ENCODE results near the gene KRT15. TPM values are rescaled to one million over a fixed set of nuclear protein-coding genes. Genes with fewer than 3 reads are reported as not detected.
A peak's percentile ranks its signal among the peaks of the same experiment; 100 is the strongest.

Gene KRT15
- total RNA-seq, 1 experiment from 2014 or later: 31.9 TPM

DNA sequence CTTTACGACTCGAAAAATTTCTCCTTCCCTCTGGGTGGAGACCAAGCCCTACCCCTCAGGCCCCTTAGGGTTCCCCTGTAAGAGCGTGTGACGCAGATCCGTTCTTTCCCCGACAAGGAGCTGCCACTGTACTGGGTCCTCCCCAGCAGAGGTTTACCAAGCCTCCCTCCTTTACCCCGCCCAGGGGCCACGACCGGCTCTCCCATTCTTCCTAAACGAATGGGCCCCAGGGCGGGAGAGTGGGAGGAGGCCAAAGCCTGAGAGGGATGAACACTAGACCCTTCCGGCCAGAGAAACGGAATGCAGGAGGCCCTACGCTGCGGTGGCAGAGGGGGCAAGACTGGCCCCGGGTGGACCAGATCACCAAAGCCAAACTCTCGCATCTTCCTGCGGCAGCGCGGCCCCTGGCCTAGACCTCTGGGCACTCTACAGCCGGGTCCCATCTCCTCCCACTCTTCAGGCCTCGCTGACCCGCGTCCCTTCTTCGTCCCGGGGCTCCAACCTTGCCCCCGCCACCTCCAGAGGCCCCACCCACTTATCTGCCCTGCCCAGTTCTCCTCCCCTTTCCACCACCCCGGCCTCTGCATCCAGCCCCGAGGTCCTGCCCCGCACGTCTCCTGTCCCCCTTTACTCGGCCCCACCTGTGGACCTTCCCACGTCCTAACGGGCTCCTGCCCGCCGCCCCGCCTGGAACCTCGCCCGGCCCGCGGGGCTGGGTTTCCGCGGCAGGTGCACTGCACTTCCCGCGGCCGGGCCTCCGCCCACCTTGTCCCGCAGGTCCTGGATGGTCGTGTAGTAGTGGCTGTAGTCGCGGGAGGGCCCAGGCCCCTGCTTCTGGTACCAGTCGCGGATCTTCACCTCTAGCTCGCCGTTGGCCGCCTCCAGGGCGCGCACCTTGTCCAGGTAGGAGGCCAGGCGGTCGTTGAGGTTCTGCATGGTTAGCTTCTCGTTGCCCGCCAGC lies 8.7 kb upstream of the KRT15 start:
- no peak for DNase-seq (ENCODE audit: low spot score)

DNA sequence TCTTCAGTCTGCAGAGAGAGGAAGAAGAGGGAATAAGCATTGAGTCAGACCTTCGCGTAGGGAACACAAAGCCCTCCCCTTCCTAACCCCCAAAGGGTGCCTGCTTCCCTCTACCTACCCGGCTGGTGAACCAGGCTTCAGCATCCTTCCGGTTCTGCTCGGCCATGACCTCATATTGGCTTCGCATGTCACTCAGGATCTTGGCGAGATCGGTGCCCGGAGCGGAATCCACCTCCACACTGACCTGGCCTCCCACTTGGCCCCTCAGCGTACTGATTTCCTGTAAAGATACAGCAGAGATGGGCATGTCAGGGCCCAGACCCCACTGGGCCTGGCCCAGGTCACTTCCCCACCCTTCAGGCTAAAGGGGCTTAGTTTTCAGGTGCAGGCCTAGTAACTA lies 5.6 kb upstream of the KRT15 start:
- no peak for DNase-seq (ENCODE audit: low spot score)

DNA sequence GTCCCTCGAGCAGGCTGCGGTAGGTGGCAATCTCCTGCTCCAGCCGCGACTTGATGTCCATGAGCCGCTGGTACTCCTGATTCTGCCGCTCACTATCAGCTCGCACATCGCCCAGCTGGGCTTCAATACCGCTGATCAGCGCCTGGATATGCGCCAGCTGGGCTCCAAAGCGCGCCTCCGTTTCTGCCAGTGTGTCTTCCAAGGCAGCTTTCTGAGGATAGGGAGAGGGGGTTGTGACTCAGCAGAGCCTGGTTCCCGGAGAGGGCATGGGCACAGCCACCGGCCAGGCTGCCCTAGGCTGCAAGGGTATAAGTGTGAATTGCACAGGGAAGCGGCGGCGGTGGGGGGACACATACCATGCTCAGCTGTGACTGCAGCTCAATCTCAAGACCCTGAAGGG lies 5.1 kb upstream of the KRT15 start:
- DNase-seq (ENCODE audit: low spot score): peak; percentile 81

DNA sequence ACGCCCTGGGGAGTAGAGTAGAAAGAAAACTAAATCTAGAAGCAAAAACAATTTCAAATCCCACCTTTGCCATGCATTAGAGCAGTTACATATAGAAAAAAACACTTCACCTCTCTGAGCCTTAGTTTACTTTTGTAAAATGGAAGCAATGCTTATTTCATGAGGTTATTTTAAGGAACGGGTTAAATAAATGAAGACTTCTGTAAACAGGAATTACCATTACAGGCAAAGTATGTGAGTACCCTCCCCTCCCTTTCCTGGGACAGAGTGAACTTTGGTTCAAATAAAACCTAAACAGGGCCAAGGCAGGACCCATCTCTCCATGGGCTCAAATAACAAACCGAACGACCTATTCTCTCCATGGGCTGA lies 4.5 kb upstream of the KRT15 start:
- no peak for DNase-seq (ENCODE audit: low spot score)

DNA sequence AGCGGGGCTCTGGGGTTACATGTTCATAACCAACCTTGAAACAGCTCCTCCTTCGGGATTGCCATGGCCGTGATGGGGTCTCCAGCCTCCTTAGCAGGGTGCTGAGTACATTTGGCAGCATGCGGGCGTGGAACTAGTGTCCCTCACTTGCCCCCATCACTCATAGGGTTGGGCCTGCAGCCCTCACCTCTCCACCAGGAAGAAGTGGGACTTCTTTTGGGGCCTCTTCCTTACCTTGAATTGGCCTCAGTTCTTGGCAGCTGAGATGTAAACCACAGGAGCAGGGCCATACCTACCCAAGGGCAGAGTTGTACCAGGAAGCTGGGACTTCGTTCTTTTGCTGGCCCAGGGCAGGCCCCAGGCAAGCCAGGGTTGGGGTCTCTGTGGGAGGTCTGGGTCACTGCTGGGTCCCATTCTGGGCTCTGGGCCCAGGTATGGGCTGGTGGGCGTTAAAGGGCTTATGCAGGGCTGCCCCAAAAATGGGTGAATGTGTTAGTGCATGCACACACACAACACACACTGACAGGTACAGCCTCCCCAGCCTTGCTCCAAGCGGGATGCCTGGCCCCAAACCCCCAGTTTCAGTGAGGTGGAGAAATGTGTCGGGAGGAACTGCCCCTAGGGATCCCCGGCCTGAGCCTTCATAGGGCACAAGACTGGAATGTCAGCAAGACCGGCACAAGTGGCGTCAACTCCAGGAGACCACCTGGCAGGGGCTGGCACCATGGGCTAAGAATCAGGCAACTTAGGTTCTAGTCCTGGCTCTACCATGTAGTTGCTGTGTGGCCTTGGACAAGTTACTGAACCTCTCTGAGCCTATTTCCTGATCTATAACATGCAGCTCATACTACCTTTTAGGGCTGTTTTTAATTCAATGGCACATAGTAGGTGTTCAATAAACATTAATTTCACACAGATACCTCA lies 3.9 kb upstream of the KRT15 start:
- DNase-seq (ENCODE audit: low spot score): no peak

DNA sequence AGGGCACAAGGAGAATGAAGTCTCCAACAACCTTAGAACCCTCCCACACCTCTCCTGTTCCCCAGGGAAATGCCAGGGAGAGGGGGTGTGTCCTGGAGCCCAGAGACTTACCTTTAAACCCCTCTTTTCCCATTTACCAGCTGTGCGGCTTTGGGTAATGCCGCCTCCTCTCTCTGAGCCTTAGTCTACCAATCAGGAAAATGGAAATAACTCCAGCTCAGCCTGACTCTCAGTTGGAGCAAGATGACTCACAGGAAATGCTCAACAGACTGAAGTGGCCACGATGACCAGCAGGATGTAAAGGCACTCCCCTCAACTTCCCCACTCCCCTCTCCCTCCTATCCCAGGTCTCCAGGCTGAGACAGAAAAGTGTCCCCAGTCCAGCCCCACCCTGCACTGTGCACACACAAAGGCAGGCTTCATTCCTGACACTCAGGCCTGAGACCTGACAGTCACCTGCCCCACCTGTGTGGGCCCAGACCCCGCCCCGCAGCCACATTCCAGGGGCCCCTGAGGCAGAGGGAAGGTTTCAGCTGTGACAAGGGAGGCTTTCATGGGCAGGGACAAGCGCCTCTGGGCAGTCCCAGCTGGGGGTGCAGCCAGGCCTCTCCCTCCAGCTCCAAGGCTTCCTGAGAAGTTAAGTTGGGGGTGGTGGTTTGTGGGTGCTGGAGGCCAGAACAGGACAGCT lies 3.0 kb upstream of the KRT15 start:
- peak; percentile 99 for DNase-seq (ENCODE audit: low spot score)

DNA sequence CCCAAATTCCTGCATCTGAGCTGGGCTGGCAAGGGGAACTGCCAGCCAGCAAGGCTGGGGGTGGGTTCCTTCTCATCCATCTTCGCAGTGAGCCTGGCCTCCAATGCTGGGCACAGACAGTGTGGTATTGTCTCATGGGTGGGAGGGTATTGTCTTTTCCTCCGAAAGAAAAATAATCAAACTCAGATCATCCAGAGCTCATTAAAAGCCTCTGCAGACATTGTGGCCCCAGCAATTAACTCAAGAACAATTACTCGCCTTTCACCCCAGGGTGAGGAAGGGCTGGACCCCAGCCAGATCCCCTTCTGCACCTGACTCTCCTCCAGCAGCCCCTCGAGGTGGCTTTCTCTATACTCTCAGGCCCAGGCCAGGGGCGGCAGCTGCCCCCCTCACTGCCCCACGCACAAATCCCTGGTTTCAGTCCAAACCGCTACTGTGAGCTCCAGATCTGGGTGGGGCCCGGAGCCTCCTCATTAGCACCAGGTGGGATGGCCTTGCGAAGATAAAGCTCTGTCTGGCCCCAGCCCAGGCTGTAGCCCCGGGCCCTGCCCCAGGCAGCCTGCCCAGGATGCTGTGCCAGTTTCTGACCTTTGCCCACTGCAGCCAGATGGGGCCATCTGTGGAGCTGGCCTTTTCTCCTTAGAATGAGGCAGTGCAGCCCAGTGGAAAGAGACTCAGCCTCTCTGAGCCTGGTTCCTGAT lies 2.3 kb upstream of the KRT15 start:
- peak; percentile 94 for DNase-seq (ENCODE audit: low spot score)

DNA sequence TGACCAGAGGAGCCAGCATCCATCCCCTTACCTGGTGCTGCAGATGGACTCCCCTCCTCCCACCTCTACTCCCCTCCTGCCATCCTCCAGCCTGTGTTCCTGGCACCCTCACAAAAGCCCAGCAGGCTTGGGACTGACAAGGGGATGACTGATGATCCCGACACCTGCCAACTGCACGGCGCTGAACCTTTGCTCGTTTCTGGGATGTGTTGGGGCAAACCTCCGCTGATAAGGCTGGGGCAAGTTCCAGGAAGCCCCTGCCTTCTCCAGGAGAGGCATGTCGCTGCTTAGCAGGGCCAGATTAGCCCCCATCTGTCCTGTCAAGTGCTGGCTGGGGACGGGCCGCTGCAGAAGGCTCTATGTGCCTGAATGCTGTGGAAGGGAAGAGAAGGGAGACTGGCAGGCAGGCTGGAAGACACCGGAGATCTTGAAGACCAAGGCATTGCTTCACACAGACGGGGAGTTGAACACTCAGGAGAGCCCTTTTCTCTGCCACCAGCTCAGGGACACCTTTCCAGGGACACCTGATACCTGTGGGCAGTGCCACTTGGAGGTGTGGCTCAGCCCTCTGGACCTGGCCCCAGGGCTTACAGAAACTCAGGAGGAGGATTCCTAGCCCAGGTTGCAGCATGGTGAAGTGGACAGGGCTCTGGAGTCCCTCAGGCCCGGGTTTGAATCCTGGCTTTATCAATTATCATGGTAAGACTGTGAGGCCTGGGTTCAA lies 973 bp upstream of the KRT15 start:
- peak; percentile 49 for DNase-seq (ENCODE audit: low spot score)

DNA sequence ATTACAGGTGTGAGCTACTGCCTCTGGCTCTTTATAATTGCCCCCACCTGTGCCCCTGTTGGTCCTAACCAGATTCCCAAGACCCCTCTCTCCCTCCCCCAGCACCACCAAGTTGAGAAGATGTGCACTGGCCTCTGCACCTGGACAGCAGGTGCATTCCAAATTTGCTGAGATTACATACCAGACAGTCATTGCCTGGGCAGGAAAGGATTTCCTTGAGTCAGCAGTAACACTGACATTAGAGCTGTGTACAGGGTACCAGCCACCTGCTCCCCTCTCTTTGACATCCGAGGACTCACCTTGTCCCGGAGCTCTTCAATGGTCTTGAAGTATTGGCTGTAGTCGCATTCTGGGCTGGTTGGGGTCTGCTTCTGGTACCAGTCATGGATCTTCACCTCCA lies 659 bp downstream of the KRT15 start:
- DNase-seq (ENCODE audit: low spot score): no peak

DNA sequence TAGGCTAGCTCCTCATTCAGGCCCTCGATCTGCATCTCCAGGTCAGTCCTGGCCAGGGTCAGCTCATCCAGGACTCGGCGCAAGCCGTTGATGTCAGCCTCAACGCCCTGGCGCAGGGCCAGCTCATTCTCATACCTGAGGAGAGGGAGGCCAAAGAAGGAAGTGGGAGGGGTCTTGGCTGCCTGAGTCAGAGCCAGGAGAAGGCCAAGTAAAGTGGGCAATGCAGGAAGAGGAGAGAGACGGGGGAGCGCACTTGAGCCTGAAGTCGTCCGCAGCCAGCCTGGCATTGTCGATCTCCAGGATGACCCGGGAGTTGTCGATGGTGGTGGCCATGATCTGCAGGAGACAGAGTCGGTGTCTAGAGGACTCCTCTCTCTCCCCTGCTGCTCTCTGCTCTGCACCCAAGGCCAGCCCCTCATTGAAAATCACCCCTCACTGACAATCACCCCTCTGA lies 1.8 kb downstream of the KRT15 start:
- no peak for DNase-seq (ENCODE audit: low spot score)

DNA sequence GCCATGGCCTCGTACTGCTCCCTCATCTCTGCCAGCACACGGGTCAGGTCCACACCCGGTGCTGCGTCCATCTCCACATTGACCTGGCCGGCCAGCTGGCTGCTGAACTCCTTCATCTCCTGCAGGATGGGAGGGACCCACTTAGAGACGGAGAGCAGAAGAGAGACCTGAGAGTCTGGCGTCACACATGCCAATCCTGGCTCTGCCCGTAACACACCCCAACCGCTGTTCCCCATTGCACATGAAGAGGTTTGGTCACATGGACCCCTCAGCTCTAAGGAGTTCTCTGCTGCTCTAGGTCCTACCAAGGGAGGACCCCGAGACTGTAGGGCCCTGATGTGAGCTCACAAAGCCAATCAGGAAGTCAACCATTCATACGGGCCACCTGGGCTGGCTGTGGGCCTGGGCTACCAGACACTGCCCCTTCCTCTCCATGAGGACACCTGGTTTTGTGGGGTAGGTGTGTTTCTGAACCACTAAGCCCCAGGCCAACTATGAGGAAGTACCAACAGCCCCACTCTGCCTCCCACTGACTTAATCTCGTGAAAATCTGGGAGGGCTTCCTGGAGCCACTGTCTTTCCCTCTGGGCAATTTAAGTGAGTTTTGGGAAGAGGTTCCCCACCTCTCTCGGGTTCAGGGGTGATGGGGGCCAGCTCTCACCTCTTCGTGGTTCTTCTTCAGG lies 2.4 kb downstream of the KRT15 start:
- DNase-seq (ENCODE audit: low spot score): no peak

DNA sequence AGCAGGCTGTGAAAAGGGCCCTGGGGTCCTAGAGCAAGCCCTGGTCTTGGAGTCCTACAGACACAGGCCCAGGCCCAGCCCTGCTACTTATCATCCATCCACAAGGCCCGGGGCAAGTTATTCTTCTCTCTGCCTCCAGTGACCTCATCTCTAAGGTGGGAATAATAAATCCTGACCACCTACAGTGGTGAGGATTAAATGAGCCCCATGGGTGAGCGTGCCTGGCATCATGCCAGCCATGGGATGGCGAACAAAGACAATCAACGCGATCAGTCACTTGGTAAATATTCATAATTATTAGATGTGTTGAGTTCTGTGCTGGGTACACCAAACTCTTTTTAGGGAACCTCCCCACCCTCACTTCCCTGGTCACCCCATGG lies 5.5 kb downstream of the KRT15 start:
- no peak for DNase-seq (ENCODE audit: low spot score)

DNA sequence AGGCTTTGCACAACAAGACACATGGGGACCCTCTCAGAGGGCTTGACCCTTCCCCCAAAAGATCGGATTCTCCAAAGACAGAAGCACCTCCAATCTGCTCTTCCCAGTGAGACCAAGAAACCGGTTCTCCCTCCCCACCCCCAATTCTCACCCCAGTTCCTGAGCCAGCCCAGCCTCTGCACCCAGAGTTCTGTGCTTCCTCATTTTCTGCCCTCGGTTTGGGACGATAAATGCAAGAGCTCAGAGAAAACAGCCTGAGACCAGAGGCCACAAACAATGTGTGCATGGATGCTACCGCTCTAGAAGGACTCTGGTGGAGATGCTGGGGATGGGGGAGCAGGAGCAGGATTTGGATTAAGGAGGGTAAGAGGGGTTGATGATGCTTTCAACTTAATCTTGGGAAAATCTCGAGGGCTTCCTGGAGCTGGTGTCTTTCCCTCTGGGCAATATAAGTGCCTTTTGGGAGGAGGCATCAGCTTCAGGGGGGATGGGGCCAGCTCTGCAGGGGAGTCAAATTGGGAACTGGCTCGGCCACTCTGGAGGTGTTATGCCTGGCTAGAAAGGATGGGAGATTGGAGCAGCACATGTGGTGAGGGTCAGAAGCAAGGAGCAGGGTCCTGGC lies 6.0 kb downstream of the KRT15 start:
- no peak for DNase-seq (ENCODE audit: low spot score)

DNA sequence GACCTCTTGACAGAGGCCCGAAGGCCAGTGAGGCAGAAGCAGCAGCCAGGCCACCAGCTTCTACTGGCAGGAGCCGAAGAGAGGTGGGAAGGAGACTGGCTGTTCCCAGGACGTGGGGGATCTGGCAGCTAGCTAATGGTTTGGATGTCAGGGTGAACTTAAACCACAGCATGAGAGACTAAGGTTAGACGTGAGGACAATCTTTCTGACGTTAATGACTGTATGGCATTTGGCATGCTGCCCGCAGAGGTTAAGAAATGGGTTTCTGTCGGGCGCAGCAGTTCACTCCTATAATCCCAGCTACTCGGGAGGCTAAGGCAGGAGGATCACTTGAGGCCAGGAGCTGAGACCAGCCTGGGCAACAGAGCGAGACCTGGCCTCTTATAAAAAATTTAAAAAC lies 7.0 kb downstream of the KRT15 start:
- no peak for DNase-seq (ENCODE audit: low spot score)

DNA sequence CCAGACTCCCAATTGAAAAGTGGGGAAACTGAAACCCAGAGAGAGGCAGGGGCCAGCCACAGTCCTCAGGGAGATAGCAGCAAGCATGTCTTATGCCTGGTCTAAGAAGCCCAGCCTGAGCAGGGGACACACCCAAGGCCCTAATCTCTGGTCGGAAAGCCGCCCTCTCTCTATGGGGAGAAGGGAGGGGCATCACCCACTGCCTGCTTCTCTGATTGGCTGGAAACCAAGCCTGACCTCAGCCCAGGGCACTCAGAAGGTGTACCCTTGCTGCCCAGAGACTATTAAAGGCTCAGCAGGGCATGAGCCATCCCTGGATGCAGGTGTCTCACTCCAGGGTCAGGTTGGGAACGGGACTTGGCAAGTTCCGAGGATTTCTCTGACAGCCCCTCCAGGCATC lies 7.6 kb downstream of the KRT15 start:
- no peak for DNase-seq (ENCODE audit: low spot score)

DNA sequence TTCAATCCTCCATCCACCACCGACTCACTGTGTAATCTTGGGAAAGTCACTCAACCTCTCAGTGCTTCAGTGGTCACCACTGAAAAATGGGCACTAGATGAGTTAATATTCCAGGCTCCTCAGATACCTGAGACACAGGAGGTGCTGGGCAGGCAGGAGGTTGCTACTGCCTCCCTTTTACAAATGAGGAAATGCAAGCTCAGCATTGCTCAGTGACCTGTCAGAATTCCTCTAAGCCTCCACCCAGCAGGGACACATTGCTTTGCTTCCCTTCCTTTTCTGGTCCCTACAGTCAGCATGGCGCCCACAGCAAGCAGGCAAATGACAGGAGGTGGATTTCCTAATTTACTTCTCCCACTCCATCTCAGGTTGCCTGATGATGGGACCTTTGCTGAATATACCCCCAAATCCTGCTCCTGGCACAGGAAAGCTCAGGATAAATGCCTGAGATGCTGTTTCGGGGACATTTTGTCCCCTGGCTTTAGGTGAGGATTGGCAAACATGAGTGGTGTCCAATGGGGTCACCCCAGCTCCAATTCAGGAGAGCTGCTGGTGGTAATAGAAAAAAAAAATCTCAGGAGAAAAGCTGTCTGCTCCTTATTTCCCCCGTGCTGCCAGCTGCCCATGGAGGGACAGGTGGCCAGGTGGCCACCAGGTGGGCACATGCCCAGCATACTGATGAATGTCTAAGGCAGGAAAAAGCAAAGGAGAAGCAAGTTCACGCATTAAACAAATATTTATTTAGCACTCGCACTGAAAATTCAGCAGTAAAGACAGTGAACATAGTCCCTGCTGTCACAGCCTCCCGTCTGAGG lies 8.2 kb downstream of the KRT15 start:
- DNase-seq (ENCODE audit: low spot score): no peak

DNA sequence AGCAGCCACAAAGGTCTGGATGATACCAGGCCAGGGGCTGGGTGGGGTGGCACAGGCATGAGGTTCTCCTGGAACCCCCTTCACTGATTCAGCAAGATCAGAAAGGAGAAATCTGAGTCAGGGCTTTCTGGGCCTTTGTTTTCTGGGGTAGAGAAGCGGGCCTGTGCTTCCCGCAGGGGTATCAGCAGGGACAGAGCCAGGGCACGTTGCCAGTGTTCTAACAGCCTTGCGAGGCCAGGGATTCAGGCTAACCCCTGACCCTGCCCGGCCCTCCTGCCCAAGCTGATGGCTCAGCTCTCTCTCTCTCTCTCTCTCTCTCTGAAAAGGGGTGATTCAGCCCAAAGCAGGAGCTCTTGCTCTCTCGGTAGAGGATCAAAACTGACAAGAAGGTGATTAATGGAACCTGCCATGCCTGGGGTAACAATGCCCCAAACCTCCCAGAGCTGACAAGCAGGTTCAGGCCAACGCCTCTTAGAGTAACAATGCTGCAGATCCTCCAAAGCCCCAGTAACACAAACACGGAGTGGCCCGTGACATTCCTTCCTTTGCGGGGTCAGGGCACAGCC lies 11.3 kb downstream of the KRT15 start:
- DNase-seq (ENCODE audit: low spot score): peak; percentile 34

All from A172 (cell line).